Endothelial cell of umbilical vein (primary cell): ENCODE data around the gene SYNGR1. TPM values are rescaled to one million over a fixed set of nuclear protein-coding genes. Genes with fewer than 3 reads are reported as not detected.

ENCODE experiments used
- BruUV-seq: library from RNA; stranded (reverse); fragments of 400-500 nt; replicated peaks from 2 replicates; lab custom pipeline; 2021; lab: Mats Ljungman, UMichigan
- CTCF ChIA-PET: fragments of 300-600, 350-600 bp; sonication (Branson Sonifier 250); formaldehyde crosslinking; loops from one replicate; lab custom pipeline; 2021; ENCODE audit warnings: antibody characterized with exemption, inconsistent platforms; lab: Charles Lee
- POLR2A ChIA-PET: fragments of 300-600, 350-600 bp; sonication (Branson Sonifier 250); formaldehyde crosslinking; loops from one replicate; lab custom pipeline; 2021; ENCODE audit warnings: antibody characterized with exemption, inconsistent platforms; lab: Charles Lee
- DNase-seq: peaks from one replicate; pipeline ENCODE4 v3.0.0-alpha.2; 2011; ENCODE audit warnings: low read depth, low spot score
- FAIRE-seq: peaks from 2 replicates; lab custom pipeline; 2011; peaks lifted over from hg19 to GRCh38; lab: Jason Lieb, UNC
- H2AFZ ChIP-seq: 2 replicates; pipeline ENCODE4 v1.6.0; 2012; ENCODE audit warnings: low read depth, low read length, control low read depth, inconsistent platforms
- H3K27ac ChIP-seq: 2 replicates; pipeline ENCODE4 v1.5.1; 2011; ENCODE audit warnings: low read depth, mild to moderate bottlenecking, control low read depth, low read length, moderate library complexity; ENCODE audit not compliant: insufficient read depth
- H3K27me3 ChIP-seq, 2 experiments: 2 replicates each; pipeline versions ENCODE4 v1.6.0 to v1.6.1; 2011; ENCODE audit warnings: low read length in 2 of 2, mixed read lengths in 1 of 2; ENCODE audit not compliant: control insufficient read depth in 2 of 2, insufficient read depth in 2 of 2
- H3K36me3 ChIP-seq, 2 experiments: 2 replicates in 1 of 2; 3 replicates in 1 of 2; pipeline ENCODE4 v1.5.1; 2011; ENCODE audit warnings: low read length in 2 of 2, mild to moderate bottlenecking in 1 of 2, moderate library complexity in 1 of 2; ENCODE audit not compliant: control insufficient read depth in 2 of 2, insufficient read depth in 2 of 2; ENCODE audit errors: extremely low read depth in 1 of 2
- H3K4me1 ChIP-seq: 3 replicates; pipeline ENCODE4 v1.5.1; 2011; ENCODE audit warnings: mild to moderate bottlenecking, low read length; ENCODE audit not compliant: control insufficient read depth, insufficient read depth; ENCODE audit errors: extremely low read depth
- H3K4me2 ChIP-seq: 2 replicates; pipeline ENCODE4 v1.6.1; 2011; ENCODE audit warnings: low read length, control low read depth, mixed read lengths; ENCODE audit not compliant: insufficient read depth
- H3K4me3 ChIP-seq, 3 experiments: fragments of 200-600 bp in 1 of 3; sonication (generic), shearing (Covaris generic) in 1 of 3; replicated peaks in 1 of 3; 2 replicates each; pipeline ENCODE4 v1.5.1; 2011 to 2016; ENCODE audit warnings: control low read depth in 3 of 3, low read length in 3 of 3, mild to moderate bottlenecking in 2 of 3, inconsistent platforms in 1 of 3, low read depth in 1 of 3, moderate library complexity in 1 of 3; ENCODE audit not compliant: insufficient read depth in 1 of 3
- H3K79me2 ChIP-seq: 2 replicates; pipeline ENCODE4 v1.6.0; 2012; ENCODE audit warnings: low read length, inconsistent platforms; ENCODE audit not compliant: control insufficient read depth, insufficient read depth
- H3K9ac ChIP-seq: replicated peaks from 2 replicates; pipeline ENCODE3; 2011; ENCODE audit warnings: low read length, control low read depth; ENCODE audit not compliant: insufficient read depth; ENCODE audit errors: extremely low read depth
- H3K9me1 ChIP-seq: replicated peaks from 3 replicates; pipeline ENCODE4 v1.6.0; 2011; ENCODE audit warnings: mild to moderate bottlenecking, low read length; ENCODE audit not compliant: control insufficient read depth, insufficient read depth; ENCODE audit errors: extremely low read depth
- H3K9me3 ChIP-seq: replicated peaks from 2 replicates; pipeline ENCODE4 v1.5.1; 2012; ENCODE audit warnings: low read length, inconsistent platforms; ENCODE audit not compliant: control insufficient read depth, insufficient read depth
- H4K20me1 ChIP-seq: replicated peaks from 2 replicates; pipeline ENCODE3; 2011; ENCODE audit warnings: mild to moderate bottlenecking, low read length; ENCODE audit not compliant: control insufficient read depth, insufficient read depth; ENCODE audit errors: extremely low read depth
- CTCF ChIP-seq, 2 donors: IDR thresholded peaks; 1 replicate in 1 of 2; 2 replicates in 1 of 2; pipeline ENCODE4 v1.5.1; 2011; ENCODE audit warnings: low read length in 2 of 2, mild to moderate bottlenecking in 2 of 2, moderate library complexity in 2 of 2, control low read depth in 1 of 2, inconsistent platforms in 1 of 2, low read depth in 1 of 2; ENCODE audit not compliant: insufficient read depth in 1 of 2; ENCODE audit errors: extremely low read depth in 1 of 2
- MAX ChIP-seq: IDR thresholded peaks from 2 replicates; pipeline ENCODE4 v1.6.1; 2011; ENCODE audit not compliant: insufficient read depth, insufficient read length
- MYC ChIP-seq: IDR thresholded peaks from one replicate; pipeline ENCODE4 v1.6.1; 2011; ENCODE audit warnings: mild to moderate bottlenecking, low read depth, low read length
- POLR2AphosphoS5 ChIP-seq: IDR thresholded peaks from 2 replicates; pipeline ENCODE4 v1.6.1; 2012; ENCODE audit warnings: low read depth, mild to moderate bottlenecking, control low read depth, low read length, moderate library complexity; ENCODE audit not compliant: insufficient read depth
- dilution Hi-C: fragments of 300-500 bp; cut with MboI; formaldehyde crosslinking; loops from one replicate; pipeline ENCODE4 v1.15.0; 2019; ENCODE audit warnings: low sequenced_read_pairs; ENCODE audit not compliant: extremely low pct_ligation_motif_present
- intact Hi-C: fragments of 100-400 bp; cut with micrococcal nuclease; formaldehyde crosslinking; loops from one replicate; pipeline ENCODE4 v1.10.0; 2022
- polyA plus RNA-seq, 4 experiments: library from polyadenylated mRNA; depleted of rRNA in 3 of 4; stranded (reverse) in 3 of 4; unstranded in 1 of 4; fragments of >200 nt; gene quantifications; 2 replicates each; pipeline versions ENCODE4 v1.2.1 to v1.2.3, GENCODE V29; 2011 to 2012; ENCODE audit warnings: missing spikeins in 1 of 4
- total RNA-seq: library from RNA; stranded (reverse); gene quantifications from 2 replicates; pipeline ENCODE4 v1.2.3, GENCODE V29; 2021

SYNGR1 gene
- total and polyA plus RNA-seq, 2 donors (not counting 3 experiments of a cell fraction or from before 2014, with no cell fraction given) = 3.8 to 10.2 TPM

GRCh38 chr22:39343259-39344045 lies 6.3 kb upstream of the SYNGR1 start:
- POLR2A ChIA-PET = interaction anchor here (1.0 kb wide), 1 partner anchor 24 kb away, joined by 3 read pairs; the partner anchor contains the start of gene RPL3
- dilution Hi-C loops = no loop called here
- Histone ChIP-seq H4K20me1 (no peaks in the 10 kb centered on the region), H3K27ac (no peak overlapping the region), H2AFZ (no peak overlapping the region), H3K9me1 (no peaks in the 10 kb centered on the region), H3K79me2 (no peaks in the 10 kb centered on the region), H3K9ac (no peak overlapping the region), H3K9me3 (no peaks in the 10 kb centered on the region), H3K4me2 (no peak overlapping the region), H3K27me3 (peaks cover 5 to 10% of the 10 kb centered on the region in 2 experiments), H3K4me1 (peaks cover 2% of the 10 kb centered on the region), H3K4me3 (no peak overlapping the region), H3K36me3 (no peaks in the 10 kb centered on the region)
- TF ChIP-seq CTCF (IDR thresholded peaks at IDR 0.05; ENCODE audit: extremely low read depth in 1 of 2, insufficient read depth in 1 of 2, low read depth in 1 of 2, low read length in 2 of 2) = peak; percentile 70 to 83
- TF ChIP-seq MAX = no peak
- TF ChIP-seq POLR2AphosphoS5 = no peak
- no peak for TF ChIP-seq MYC
- intact Hi-C loops = loop anchor here (2.0 to 10.0 kb wide), 2 partner anchors 25 to 151 kb away; partner anchors contain the start of gene RPL3
- CTCF ChIA-PET = interaction anchor here (0.6 to 4.4 kb wide), 22 partner anchors 9 to 693 kb away, joined by 3 to 43 read pairs (median 4); partner anchors contain the start of genes RPL3 and TAB1
- FAIRE-seq = peak; percentile 74
- DNase-seq = peak; percentile 53
- BruUV-seq = no TSS peak
